Lower leg skin (tissue), 3 donors: ENCODE measurements around the gene KYNU.
"Not testable (repeated sequence)": the region's sequence is repeated elsewhere in the genome, so short reads cannot be mapped to it uniquely, and the experiment has no call there.

Experiments used
- CTCF ChIP-seq, 3 donors: fragments of 450-650 bp; IDR thresholded peaks; one replicate each; pipeline ENCODE4 v1.5.1; 2016; ENCODE audit warnings: antibody characterized with exemption in 3 of 3, mild to moderate bottlenecking in 3 of 3, moderate library complexity in 2 of 3
- POLR2A ChIP-seq, 2 donors: fragments of 450-650 bp; IDR thresholded peaks; one replicate each; pipeline ENCODE4 v1.6.1; 2016 to 2017; ENCODE audit warnings: antibody characterized with exemption in 2 of 2, mild to moderate bottlenecking in 1 of 2, moderate library complexity in 1 of 2

GRCh38 chr2:142948723-142949122 is 71.3 kb downstream of the KYNU start:
- TF ChIP-seq CTCF, POLR2A (IDR thresholded peaks at IDR 0.05): not testable (repeated sequence)
